ENCODE results near the gene FNDC11.

FNDC11 gene

GRCh38 chr20:63582382-63583063 is 28.6 kb downstream of the FNDC11 start:
- DNase-seq (ENCODE audit: low spot score): no peak

- DNase-seq (ENCODE audit: low spot score): no peak
Measured at GRCh38 chr20:63585616-63586565, 31.9 kb downstream of the FNDC11 start.

GRCh38 chr20:63586797-63587196 is 32.8 kb downstream of the FNDC11 start:
- DNase-seq (ENCODE audit: low spot score): no peak

- DNase-seq (ENCODE audit: low spot score): no peak
Measured at GRCh38 chr20:63587256-63587655, 33.3 kb downstream of the FNDC11 start.

GRCh38 chr20:63587776-63588591 is 34.0 kb downstream of the FNDC11 start:
- DNase-seq (ENCODE audit: low spot score): no peak

- no peak for DNase-seq (ENCODE audit: low spot score)
Measured at GRCh38 chr20:63588641-63589041, 34.7 kb downstream of the FNDC11 start.

GRCh38 chr20:63589261-63590217 is 35.6 kb downstream of the FNDC11 start:
- DNase-seq (ENCODE audit: low spot score): no peak

GRCh38 chr20:63590218-63591146 is 36.5 kb downstream of the FNDC11 start:
- no peak for DNase-seq (ENCODE audit: low spot score)

- DNase-seq (ENCODE audit: low spot score): no peak
Measured at GRCh38 chr20:63591147-63591533, 37.2 kb downstream of the FNDC11 start.

GRCh38 chr20:63591786-63592355 is 37.9 kb downstream of the FNDC11 start:
- no peak for DNase-seq (ENCODE audit: low spot score)

- no peak for DNase-seq (ENCODE audit: low spot score)
Measured at GRCh38 chr20:63592661-63593060, 38.7 kb downstream of the FNDC11 start.

- no peak for DNase-seq (ENCODE audit: low spot score)
Measured at GRCh38 chr20:63594043-63594561, 40.1 kb downstream of the FNDC11 start.

GRCh38 chr20:63595416-63596127 is 41.6 kb downstream of the FNDC11 start:
- no peak for DNase-seq (ENCODE audit: low spot score)

- DNase-seq (ENCODE audit: low spot score): no peak
Measured at GRCh38 chr20:63596423-63596822, 42.5 kb downstream of the FNDC11 start.

- DNase-seq (ENCODE audit: low spot score): no peak
Measured at GRCh38 chr20:63597651-63598478, 43.9 kb downstream of the FNDC11 start.

GRCh38 chr20:63598479-63599395 is 44.8 kb downstream of the FNDC11 start:
- DNase-seq (ENCODE audit: low spot score): no peak
